ENCODE measurements around the gene PCDHGB4. TPM values are rescaled to one million over a fixed set of nuclear protein-coding genes. Genes with fewer than 3 reads are reported as not detected.

The PCDHGB4 gene
- total RNA-seq, 1 experiment from 2014 or later: 0.59 TPM

GRCh38 chr5:141412854-141413539 is 25.5 kb downstream of the PCDHGB4 start, which contains the start of gene PCDHGA10:
PCDHGA10 (plus strand) TSS chr5:141412987; CDS start chr5:141413176, 189 bp downstream.

GRCh38 chr5:141417494-141418172 is 30.1 kb downstream of the PCDHGB4 start, which contains the start of gene PCDHGB7:
PCDHGB7 (plus strand) TSS chr5:141417677; CDS start chr5:141417860, 183 bp downstream.

GRCh38 chr5:141420855-141421488 is 33.5 kb downstream of the PCDHGB4 start, which contains the start of gene PCDHGA11:
PCDHGA11 (plus strand) TSS chr5:141421051; CDS start chr5:141421228, 177 bp downstream.

GRCh38 chr5:141430332-141431113 is 43.0 kb downstream of the PCDHGB4 start, which contains the start of gene PCDHGA12:
PCDHGA12 (plus strand) TSS chr5:141430507; CDS start chr5:141430760, 253 bp downstream.

Other genes with a start within 250 kb of the PCDHGB4 start
- gene PCDHB6, start 237.6 kb upstream of the PCDHGB4 start, total RNA-seq (2022; extraction: Qiagen RNA extraction): 0.79 to 1.1 TPM (median 0.90 TPM) in 5 replicates
- gene PCDHB7, start 215.1 kb upstream of the PCDHGB4 start, total RNA-seq (2022; extraction: Qiagen RNA extraction): 0.05 TPM in 1 of 5 replicates, not detected in the others
- gene PCDHB8, start 209.9 kb upstream of the PCDHGB4 start, total RNA-seq (2022; extraction: Qiagen RNA extraction): 0.19 to 0.42 TPM (median 0.22 TPM) in 5 replicates
- gene PCDHB16, start 205.3 kb upstream of the PCDHGB4 start, total RNA-seq (2022; extraction: Qiagen RNA extraction): 0.05 to 0.08 TPM (median 0.05 TPM) in 4 of 5 replicates, not detected in the other
- gene PCDHB9, start 200.5 kb upstream of the PCDHGB4 start, total RNA-seq (2022; extraction: Qiagen RNA extraction): 0.03 to 0.26 TPM (median 0.05 TPM) in 3 of 5 replicates, not detected in the others
- not detected in 5 replicates for gene PCDHB10, start 195.3 kb upstream of the PCDHGB4 start, total RNA-seq (2022; extraction: Qiagen RNA extraction)
- gene PCDHB11, start 188.1 kb upstream of the PCDHGB4 start, total RNA-seq (2022; extraction: Qiagen RNA extraction): 0.05 to 0.08 TPM (median 0.08 TPM) in 4 of 5 replicates, not detected in the other
- gene PCDHB12, start 179.0 kb upstream of the PCDHGB4 start, total RNA-seq (2022; extraction: Qiagen RNA extraction): 0.06 TPM in 1 of 5 replicates, not detected in the others
- gene PCDHB13, start 173.8 kb upstream of the PCDHGB4 start, total RNA-seq (2022; extraction: Qiagen RNA extraction): 0.04 to 0.12 TPM (median 0.05 TPM) in 5 replicates
- 0.05 to 0.21 TPM (median 0.14 TPM) in 5 replicates for gene PCDHB14, start 164.4 kb upstream of the PCDHGB4 start, total RNA-seq (2022; extraction: Qiagen RNA extraction)
- gene PCDHB15, start 142.3 kb upstream of the PCDHGB4 start, total RNA-seq (2022; extraction: Qiagen RNA extraction): 0.06 to 0.11 TPM (median 0.10 TPM) in 3 of 5 replicates, not detected in the others
- gene SLC25A2, start 83.6 kb upstream of the PCDHGB4 start, total RNA-seq (2022; extraction: Qiagen RNA extraction): not detected in 5 replicates
- 60.0 to 73.5 TPM (median 68.7 TPM) in 5 replicates for gene TAF7, start 66.9 kb upstream of the PCDHGB4 start, total RNA-seq (2022; extraction: Qiagen RNA extraction)
- 0.24 to 0.29 TPM (median 0.26 TPM) in 5 replicates for gene PCDHGA1, start 57.2 kb upstream of the PCDHGB4 start, total RNA-seq (2022; extraction: Qiagen RNA extraction)
- 0.42 to 0.91 TPM (median 0.68 TPM) in 5 replicates for gene PCDHGA2, start 48.9 kb upstream of the PCDHGB4 start, total RNA-seq (2022; extraction: Qiagen RNA extraction)
- gene PCDHGA3, start 43.9 kb upstream of the PCDHGB4 start, total RNA-seq (2022; extraction: Qiagen RNA extraction): not detected in 5 replicates
- gene PCDHGB1, start 37.6 kb upstream of the PCDHGB4 start, total RNA-seq (2022; extraction: Qiagen RNA extraction): 1.3 to 2.0 TPM (median 1.9 TPM) in 5 replicates
- gene PCDHGA4, start 32.7 kb upstream of the PCDHGB4 start, total RNA-seq (2022; extraction: Qiagen RNA extraction): 0.07 to 0.22 TPM (median 0.12 TPM) in 5 replicates
- gene PCDHGB2, start 27.7 kb upstream of the PCDHGB4 start, total RNA-seq (2022; extraction: Qiagen RNA extraction): 0.06 to 0.11 TPM (median 0.07 TPM) in 4 of 5 replicates, not detected in the other
- 0.09 to 0.17 TPM (median 0.14 TPM) in 5 replicates for gene PCDHGA5, start 23.5 kb upstream of the PCDHGB4 start, total RNA-seq (2022; extraction: Qiagen RNA extraction)
- 0.10 to 0.31 TPM (median 0.21 TPM) in 5 replicates for gene PCDHGB3, start 17.5 kb upstream of the PCDHGB4 start, total RNA-seq (2022; extraction: Qiagen RNA extraction)
- gene PCDHGA6, start 13.8 kb upstream of the PCDHGB4 start, total RNA-seq (2022; extraction: Qiagen RNA extraction): 0.13 to 0.27 TPM (median 0.21 TPM) in 5 replicates
- 0.69 to 1.1 TPM (median 0.90 TPM) in 5 replicates for gene PCDHGA7, start 5.0 kb upstream of the PCDHGB4 start, total RNA-seq (2022; extraction: Qiagen RNA extraction)
- gene PCDHGA8, start 4.9 kb downstream of the PCDHGB4 start, total RNA-seq (2022; extraction: Qiagen RNA extraction): 0.02 to 0.06 TPM (median 0.06 TPM) in 3 of 5 replicates, not detected in the others
- 1.6 to 2.6 TPM (median 2.2 TPM) in 5 replicates for gene PCDHGB5, start 10.2 kb downstream of the PCDHGB4 start, total RNA-seq (2022; extraction: Qiagen RNA extraction)
- gene PCDHGA9, start 15.1 kb downstream of the PCDHGB4 start, total RNA-seq (2022; extraction: Qiagen RNA extraction): 0.06 to 0.08 TPM (median 0.06 TPM) in 3 of 5 replicates, not detected in the others
- gene PCDHGB6, start 20.3 kb downstream of the PCDHGB4 start, total RNA-seq (2022; extraction: Qiagen RNA extraction): 0.08 to 0.13 TPM (median 0.12 TPM) in 5 replicates
- gene PCDHGA10, start 25.3 kb downstream of the PCDHGB4 start, total RNA-seq (2022; extraction: Qiagen RNA extraction): 0.02 to 0.03 TPM in 2 of 5 replicates, not detected in the others
- 0.05 to 0.10 TPM (median 0.07 TPM) in 3 of 5 replicates, not detected in the others for gene PCDHGB7, start 30.0 kb downstream of the PCDHGB4 start, total RNA-seq (2022; extraction: Qiagen RNA extraction)
- 0.04 to 0.06 TPM (median 0.05 TPM) in 3 of 5 replicates, not detected in the others for gene PCDHGA11, start 33.4 kb downstream of the PCDHGB4 start, total RNA-seq (2022; extraction: Qiagen RNA extraction)
- gene PCDHGA12, start 42.8 kb downstream of the PCDHGB4 start, total RNA-seq (2022; extraction: Qiagen RNA extraction): 0.02 TPM in 1 of 5 replicates, not detected in the others
- 5.1 to 6.3 TPM (median 5.9 TPM) in 5 replicates for gene PCDHGC3, start 88.3 kb downstream of the PCDHGB4 start, total RNA-seq (2022; extraction: Qiagen RNA extraction)
- not detected in 5 replicates for gene PCDHGC4, start 97.3 kb downstream of the PCDHGB4 start, total RNA-seq (2022; extraction: Qiagen RNA extraction)
- not detected in 5 replicates for gene PCDHGC5, start 101.4 kb downstream of the PCDHGB4 start, total RNA-seq (2022; extraction: Qiagen RNA extraction)
- 95.8 to 107 TPM (median 98.2 TPM) in 5 replicates for gene DIAPH1, start 231.3 kb downstream of the PCDHGB4 start, total RNA-seq (2022; extraction: Qiagen RNA extraction)
- 44.0 to 51.0 TPM (median 48.7 TPM) in 5 replicates for gene HDAC3, start 249.2 kb downstream of the PCDHGB4 start, total RNA-seq (2022; extraction: Qiagen RNA extraction)
- gene RELL2, start 249.3 kb downstream of the PCDHGB4 start, total RNA-seq (2022; extraction: Qiagen RNA extraction): 3.5 to 5.4 TPM (median 4.5 TPM) in 5 replicates

Measured in A549 treated with Mapracorat at 1 μM for 4 hours (cell line).